Ishikawa (cell line): Measurements from ENCODE around the gene CYP4F22.

Experiments
- EP300 ChIP-seq: IDR thresholded peaks from 2 replicates; pipeline ENCODE4 v1.6.1; 2012; ENCODE audit warnings: borderline replicate concordance
- FOXM1 ChIP-seq: IDR thresholded peaks from 2 replicates; pipeline ENCODE4 v1.6.1; 2012; ENCODE audit warnings: low read depth, borderline replicate concordance
- NFIC ChIP-seq: IDR thresholded peaks from 2 replicates; pipeline ENCODE4 v1.6.1; 2012
- TEAD4 ChIP-seq: IDR thresholded peaks from 2 replicates; pipeline ENCODE4 v1.6.1; 2012
- TF ChIP-seq, protein P1 (sequence below): IDR thresholded peaks from 2 replicates; pipeline ENCODE4 v1.6.1; 2012

DNA sequence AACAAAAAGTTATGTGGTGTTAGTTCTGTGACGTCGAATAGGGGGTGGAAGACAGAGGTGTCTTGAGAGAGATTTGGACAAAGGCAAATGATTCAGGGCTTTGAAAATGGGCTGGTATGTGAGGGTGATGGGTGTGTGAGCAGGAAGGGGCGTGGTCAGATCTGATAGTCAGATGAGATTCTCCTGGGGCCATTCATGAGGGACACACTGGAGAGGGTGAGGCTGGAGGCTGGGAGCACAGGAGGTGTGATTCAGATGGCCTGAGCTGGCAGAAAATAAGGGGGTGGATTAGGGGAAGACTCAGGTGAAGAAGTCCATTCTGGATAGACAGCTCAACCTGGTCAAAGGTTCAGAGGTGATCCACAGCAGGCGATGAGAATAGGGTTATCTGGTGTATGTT lies 28.0 kb downstream of the CYP4F22 start:
- TF ChIP-seq, protein P1, sequence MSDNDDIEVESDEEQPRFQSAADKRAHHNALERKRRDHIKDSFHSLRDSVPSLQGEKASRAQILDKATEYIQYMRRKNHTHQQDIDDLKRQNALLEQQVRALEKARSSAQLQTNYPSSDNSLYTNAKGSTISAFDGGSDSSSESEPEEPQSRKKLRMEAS, result no peak
- TF ChIP-seq FOXM1 (no peak), TEAD4 (no peak), EP300 (no peak), NFIC (no peak)
